HG02763 (cell line): ENCODE data around the gene ZC3H12D.
"Not testable (repeated sequence)": the region's sequence is repeated elsewhere in the genome, so short reads cannot be mapped to it uniquely, and the experiment has no call there.

Experiments used
- ATAC-seq: cut with Tn5 transposase; IDR thresholded peaks from one replicate; pipeline ENCODE4 v1.9.1; 2021; ENCODE audit warnings: mild to moderate bottlenecking, moderate library complexity; ENCODE audit not compliant: unreplicated experiment

Gene ZC3H12D

GRCh38 chr6:149460249-149460648 lies 24.6 kb downstream of the ZC3H12D start:
- ATAC-seq, result not testable (repeated sequence)

GRCh38 chr6:149459761-149460160 lies 25.1 kb downstream of the ZC3H12D start:
- ATAC-seq, result no peak

- no peak for ATAC-seq
Measured at GRCh38 chr6:149458806-149459205, 26.0 kb downstream of the ZC3H12D start.

DNA sequence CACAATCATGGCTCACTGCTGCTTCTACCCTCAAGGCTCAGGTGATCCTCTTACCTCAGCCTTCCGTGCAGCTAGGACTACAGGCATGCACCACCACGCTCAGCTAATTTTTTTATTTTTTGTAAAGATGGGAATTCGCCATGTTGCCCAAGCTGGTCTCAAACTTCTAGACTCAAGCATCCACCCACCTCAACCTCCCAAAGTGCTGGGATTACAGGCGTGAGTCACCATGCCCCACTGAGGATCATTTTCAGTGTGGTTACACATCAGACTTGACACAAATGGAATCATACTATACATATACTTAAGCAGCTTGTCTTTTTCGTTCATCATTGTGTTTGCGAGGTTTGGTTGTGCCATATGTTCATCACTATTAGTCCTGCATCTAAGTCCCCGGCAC lies 26.6 kb downstream of the ZC3H12D start:
- ATAC-seq, result no peak

DNA sequence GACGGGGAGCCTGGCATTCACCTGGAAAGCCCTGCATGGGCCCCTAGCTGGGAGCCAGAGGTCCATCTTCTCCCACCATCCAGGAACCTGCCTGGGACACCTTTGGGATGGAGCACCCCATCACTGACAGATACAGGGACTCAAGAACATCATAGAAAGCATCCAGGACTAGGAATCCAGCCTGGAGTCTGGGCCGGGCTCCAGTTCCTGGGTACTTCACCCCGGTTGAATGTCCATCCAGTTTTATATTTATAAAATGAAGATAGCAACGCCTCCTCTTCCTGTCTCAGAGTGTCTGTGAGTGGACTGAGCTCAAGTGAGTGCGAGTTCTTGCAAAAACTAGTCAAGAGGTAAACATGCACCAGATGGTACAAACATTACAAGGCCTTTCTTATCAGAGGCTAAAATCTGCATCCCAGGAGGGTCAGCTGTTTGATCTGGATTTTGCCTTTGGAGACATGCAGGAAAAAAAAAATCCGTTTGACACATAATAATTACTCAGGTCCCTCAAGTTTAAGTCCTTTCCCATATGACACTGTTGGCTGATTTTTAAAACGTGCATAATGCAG lies 27.4 kb downstream of the ZC3H12D start:
- no peak for ATAC-seq

- ATAC-seq, result no peak
Measured at GRCh38 chr6:149456311-149457021, 28.3 kb downstream of the ZC3H12D start.

GRCh38 chr6:149455031-149455732 lies 29.6 kb downstream of the ZC3H12D start:
- no peak for ATAC-seq

DNA sequence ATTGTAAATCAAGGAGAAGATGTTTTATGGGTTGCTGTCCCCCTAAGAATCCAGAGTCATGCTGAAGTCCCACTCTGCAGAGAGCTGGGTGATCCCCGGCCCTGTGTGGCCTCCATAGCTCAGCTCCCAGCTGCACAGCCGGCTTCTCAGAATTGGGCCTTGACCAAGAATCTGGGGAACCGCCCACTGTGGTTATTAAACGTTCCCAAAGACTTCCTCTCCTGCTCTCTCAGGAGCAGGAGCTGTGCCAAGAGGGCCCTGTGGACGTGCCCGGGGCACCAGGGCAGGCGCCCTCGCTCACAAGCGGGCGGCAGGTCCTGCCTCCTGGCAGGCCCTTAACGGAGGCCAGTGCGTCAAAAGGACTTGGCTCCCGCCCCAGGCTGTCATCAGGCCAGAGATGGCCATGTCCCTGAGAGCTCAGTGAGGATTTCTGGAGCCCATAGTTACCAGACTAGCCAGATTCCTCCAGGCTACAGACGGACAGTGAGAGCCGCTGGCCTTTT lies 30.4 kb downstream of the ZC3H12D start:
- no peak for ATAC-seq

- no peak for ATAC-seq
Measured at GRCh38 chr6:149453597-149454345, 31.0 kb downstream of the ZC3H12D start.

DNA sequence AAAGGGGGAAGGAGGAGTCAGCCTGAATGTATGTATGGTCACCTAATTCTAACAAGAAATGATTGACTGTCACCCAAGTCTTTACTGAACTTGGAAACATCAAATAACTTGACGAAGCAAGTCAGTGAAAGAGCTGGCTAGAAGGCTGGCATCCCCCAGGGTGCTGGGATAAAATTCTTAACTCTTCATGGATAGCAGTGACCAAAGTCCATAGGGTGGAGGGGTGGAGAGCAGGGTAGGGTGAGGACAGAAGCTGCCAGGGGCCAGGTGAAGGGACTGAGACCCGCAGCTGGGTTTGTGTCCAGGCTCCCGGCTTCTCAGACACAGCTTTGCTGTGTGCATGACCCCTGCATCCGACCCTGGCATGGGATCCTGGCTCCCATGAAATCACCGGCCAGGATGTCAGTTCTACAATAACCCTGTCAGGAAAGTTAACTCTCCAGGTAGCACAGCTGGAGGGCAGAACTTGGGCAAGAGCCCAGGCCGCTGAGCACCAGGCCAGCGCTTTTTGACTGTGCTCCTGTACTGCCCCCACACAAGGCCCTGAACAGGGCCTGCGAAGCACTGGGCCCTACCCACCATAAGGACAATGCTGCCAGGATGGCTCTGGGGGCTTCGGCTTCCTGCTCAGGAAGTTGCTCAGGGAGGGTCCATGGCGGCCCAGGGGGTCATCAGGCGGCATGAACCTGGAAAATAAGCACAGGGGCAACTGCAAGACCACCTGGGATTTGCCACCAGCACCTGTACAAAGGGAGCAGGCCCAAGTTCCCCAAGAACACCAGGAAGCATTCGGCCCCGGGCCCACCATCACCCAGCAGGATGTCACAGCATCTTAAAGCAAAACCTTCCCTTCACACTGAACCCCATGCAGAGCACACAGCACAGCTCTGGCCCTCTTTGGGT lies 32.5 kb downstream of the ZC3H12D start:
- ATAC-seq, result no peak

DNA sequence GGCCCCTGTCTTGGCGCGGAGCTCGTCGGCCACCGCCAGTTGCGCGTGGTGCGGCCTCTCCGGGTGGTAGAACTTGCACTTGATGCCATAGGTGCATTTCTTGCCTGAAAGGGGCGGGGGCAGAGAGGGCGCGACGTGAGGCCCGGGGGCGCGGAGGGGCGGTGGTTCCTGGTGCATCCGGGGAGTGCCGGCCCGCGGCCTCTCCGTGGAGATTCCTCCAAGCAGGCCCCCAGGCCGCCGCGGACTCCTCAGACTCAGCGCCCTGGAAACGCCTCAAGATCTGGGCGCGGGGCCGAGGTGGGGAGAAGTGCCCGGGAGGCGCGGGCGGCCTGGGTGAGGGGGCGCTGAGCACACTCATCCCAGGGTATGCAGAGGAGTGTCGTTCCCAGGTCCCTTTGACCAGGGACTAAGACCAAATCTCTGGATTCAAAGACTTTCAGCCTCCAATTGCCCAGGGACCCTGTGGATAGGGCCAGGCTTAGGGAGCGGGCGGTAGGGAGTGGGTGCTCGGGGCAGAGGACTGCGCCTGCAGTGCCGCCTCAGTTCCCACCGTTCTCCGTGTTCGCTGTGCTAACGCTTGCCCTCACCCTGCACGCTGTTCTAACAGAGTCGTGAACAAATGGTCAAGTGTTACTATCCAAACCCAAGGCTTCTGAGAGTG lies 33.3 kb downstream of the ZC3H12D start:
- ATAC-seq, result no peak

DNA sequence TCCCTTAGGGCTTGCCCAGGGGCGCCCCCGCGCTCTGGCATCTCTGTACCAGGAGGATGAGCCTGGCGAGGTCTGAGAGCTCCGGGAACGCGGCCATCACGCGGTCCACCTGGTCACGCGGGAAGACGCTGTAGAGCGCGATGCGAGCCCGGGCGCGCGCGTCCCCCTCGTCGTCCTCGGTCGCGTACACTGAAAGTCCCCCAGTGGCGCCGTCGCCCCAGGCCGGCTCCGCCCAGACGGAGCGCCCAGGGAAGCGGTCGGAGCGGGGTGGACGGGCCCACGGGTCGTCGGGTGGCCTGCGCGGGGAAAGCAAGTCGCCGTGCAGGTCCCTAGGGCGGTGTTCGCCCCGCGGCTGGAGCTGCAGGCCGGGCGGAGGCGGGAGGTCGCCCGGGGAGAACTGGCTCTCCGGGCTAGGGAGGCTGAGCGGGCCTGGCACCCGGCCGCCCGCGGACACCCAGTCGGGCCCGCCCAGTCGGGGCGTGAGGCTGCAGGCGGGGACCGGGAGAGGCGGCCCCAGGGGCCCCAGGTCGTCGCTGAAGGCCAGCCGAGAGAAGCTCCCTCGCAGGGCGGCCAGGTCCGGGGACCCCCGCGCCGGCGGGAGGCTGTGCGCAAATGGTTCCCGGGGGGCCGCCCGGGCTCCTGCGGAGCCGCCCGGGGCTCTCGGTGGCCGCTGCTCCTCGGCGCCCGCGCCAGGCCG lies 34.0 kb downstream of the ZC3H12D start:
- ATAC-seq, result no peak

- no peak for ATAC-seq
Measured at GRCh38 chr6:149449831-149450678, 34.8 kb downstream of the ZC3H12D start.

- no peak for ATAC-seq
Measured at GRCh38 chr6:149448821-149449453, 35.9 kb downstream of the ZC3H12D start.

GRCh38 chr6:149446791-149447376 lies 37.9 kb downstream of the ZC3H12D start:
- no peak for ATAC-seq

DNA sequence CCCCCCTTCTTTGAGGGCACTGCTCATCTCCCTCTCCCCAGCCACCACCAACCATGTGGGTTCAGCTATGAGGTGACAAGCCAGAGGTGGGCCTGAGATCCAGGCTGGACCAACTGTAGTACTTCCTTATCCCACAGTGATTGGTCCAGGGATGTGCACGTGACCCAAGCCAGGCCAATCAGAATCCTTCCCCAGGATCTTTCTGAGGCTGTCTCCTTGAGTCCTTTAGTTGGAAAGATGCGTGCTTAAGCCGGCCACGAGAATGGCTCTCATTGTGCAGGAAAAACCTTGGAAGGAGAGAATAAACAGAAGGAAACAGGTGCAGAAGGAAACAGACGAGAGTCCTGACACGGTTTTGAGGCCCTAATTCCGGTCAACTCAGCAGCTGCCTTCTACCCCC lies 39.2 kb downstream of the ZC3H12D start:
- no peak for ATAC-seq

GRCh38 chr6:149445095-149445466 lies 39.7 kb downstream of the ZC3H12D start:
- no peak for ATAC-seq
